Gastrocnemius medialis (tissue), 4 donors: Measurements from ENCODE around the gene PLXNA2. TPM values are rescaled to one million over a fixed set of nuclear protein-coding genes. Genes with fewer than 3 reads are reported as not detected.

Experiments used
- ATAC-seq, 2 donors: fragments of 150-250 bp; one replicate each; pipeline ENCODE4 v1.9.1; 2016
- DNase-seq, 2 donors: peaks; one replicate each; pipeline ENCODE4 v3.0.0-alpha.2; 2019
- H3K27ac ChIP-seq, 4 donors: fragments of 200-600 bp; sonication (generic); 1 replicate in 1 of 4; 2 replicates in 3 of 4; pipeline ENCODE4 v1.5.1; 2016 to 2018; ENCODE audit warnings: mild to moderate bottlenecking in 2 of 4, moderate library complexity in 1 of 4
- H3K27me3 ChIP-seq, 3 donors: fragments of 200-600 bp; sonication (generic) in 2 of 3; 1 replicate in 1 of 3; 2 replicates in 2 of 3; pipeline versions ENCODE4 v1.5.1 to v1.6.0; 2016 to 2019; ENCODE audit warnings: mild to moderate bottlenecking in 1 of 3, moderate library complexity in 1 of 3
- H3K36me3 ChIP-seq, 2 donors: fragments of 200-600 bp; sonication (generic) in 1 of 2; one replicate each; pipeline ENCODE4 v1.5.1; 2017 to 2018
- H3K4me1 ChIP-seq, 2 donors: fragments of 200-600 bp; sonication (generic) in 1 of 2; one replicate each; pipeline ENCODE4 v1.5.1; 2016 to 2017; ENCODE audit warnings: mild to moderate bottlenecking in 2 of 2
- H3K4me3 ChIP-seq, 4 donors: fragments of 200-600 bp; sonication (generic) in 3 of 4; 1 replicate in 1 of 4; 2 replicates in 3 of 4; pipeline ENCODE4 v1.5.1; 2016 to 2019; ENCODE audit warnings: mild to moderate bottlenecking in 2 of 4
- H3K9me3 ChIP-seq, 3 donors: fragments of 200-600 bp; sonication (generic) in 2 of 3; 1 replicate in 1 of 3; 2 replicates in 2 of 3; pipeline ENCODE4 v1.5.1; 2016 to 2019
- POLR2A ChIP-seq, 2 donors: fragments of 450-650 bp; IDR thresholded peaks; one replicate each; pipeline ENCODE4 v1.6.1; 2017; ENCODE audit warnings: antibody characterized with exemption in 2 of 2, mild to moderate bottlenecking in 2 of 2, moderate library complexity in 2 of 2
- in situ Hi-C, 4 donors: fragments of 200-750 bp; cut with MboI; loops; one replicate each; pipeline versions ENCODE4 v1.15.0 to v1.8.0; 2017; ENCODE audit warnings: low sequenced_read_pairs in 4 of 4
- intact Hi-C: fragments of 100-400 bp; cut with DNase I; formaldehyde crosslinking; loops from one replicate; pipeline ENCODE4 v1.15.1; 2023; ENCODE audit warnings: low total_unique reads
- total RNA-seq, 4 donors: library from RNA; depleted of rRNA; stranded (reverse); fragments of >200 nt; gene quantifications; one replicate each; pipeline versions ENCODE4 v1.1.0 to v1.2.3, GENCODE V29; 2016
- TF ChIP-seq, protein P1 (sequence below), 5 experiments: fragments of 450-650 bp in 3 of 5; fragments of 200-600 bp in 2 of 5; sonication (generic) in 2 of 5; IDR thresholded peaks in 4 of 5; conservative IDR thresholded peaks in 1 of 5; 1 replicate in 4 of 5; 2 replicates in 1 of 5; pipeline ENCODE4 v1.5.1; 2016 to 2019; ENCODE audit warnings: antibody characterized with exemption in 5 of 5, mild to moderate bottlenecking in 3 of 5, moderate library complexity in 3 of 5

Gene PLXNA2
- total RNA-seq, 4 donors from 2014 or later: 12.4 to 20.0 (median 16.2) TPM

DNA sequence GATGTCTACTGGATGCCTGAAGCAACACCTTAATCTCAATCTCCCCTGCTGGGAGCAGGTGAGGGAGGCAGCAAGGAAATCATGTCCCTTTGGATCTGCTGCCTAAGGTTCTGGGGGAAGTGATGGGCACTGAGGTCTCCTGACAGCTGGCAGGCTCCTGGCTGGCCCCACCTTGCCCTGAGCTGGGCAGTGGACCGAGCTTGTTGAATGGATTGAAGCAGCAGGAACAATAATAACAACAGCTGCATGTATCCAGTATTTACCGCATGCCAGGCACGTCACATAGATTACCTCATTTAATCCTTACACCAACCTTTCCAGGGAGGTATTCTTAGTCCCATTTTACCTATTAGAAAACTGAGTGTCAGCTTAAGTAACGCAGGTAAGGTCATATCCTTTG is 133.9 kb downstream of the PLXNA2 start:
- intact Hi-C loops (no loop called here), in situ Hi-C loops (no loop called here)
- DNase-seq: peak in 1 of 2 donors; percentile 59
- Histone ChIP-seq H3K27ac (peak overlapping the region in 2 of 4 donors; percentile 1 to 20), H3K4me3 (no peak overlapping the region), H3K27me3 (no peaks in the 10 kb centered on the region), H3K4me1 (peaks cover 30 to 37% of the 10 kb centered on the region in 2 donors), H3K36me3 (no peaks in the 10 kb centered on the region), H3K9me3 (no peaks in the 10 kb centered on the region)
- TF ChIP-seq, protein P1, sequence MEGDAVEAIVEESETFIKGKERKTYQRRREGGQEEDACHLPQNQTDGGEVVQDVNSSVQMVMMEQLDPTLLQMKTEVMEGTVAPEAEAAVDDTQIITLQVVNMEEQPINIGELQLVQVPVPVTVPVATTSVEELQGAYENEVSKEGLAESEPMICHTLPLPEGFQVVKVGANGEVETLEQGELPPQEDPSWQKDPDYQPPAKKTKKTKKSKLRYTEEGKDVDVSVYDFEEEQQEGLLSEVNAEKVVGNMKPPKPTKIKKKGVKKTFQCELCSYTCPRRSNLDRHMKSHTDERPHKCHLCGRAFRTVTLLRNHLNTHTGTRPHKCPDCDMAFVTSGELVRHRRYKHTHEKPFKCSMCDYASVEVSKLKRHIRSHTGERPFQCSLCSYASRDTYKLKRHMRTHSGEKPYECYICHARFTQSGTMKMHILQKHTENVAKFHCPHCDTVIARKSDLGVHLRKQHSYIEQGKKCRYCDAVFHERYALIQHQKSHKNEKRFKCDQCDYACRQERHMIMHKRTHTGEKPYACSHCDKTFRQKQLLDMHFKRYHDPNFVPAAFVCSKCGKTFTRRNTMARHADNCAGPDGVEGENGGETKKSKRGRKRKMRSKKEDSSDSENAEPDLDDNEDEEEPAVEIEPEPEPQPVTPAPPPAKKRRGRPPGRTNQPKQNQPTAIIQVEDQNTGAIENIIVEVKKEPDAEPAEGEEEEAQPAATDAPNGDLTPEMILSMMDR (IDR thresholded peaks at IDR 0.05 in 4 of 5, conservative IDR thresholded peaks at IDR 0.05 in 1 of 5): no peak
- TF ChIP-seq POLR2A (IDR thresholded peaks at IDR 0.05): no peak
- ATAC-seq: peak; percentile 5 to 15

DNA sequence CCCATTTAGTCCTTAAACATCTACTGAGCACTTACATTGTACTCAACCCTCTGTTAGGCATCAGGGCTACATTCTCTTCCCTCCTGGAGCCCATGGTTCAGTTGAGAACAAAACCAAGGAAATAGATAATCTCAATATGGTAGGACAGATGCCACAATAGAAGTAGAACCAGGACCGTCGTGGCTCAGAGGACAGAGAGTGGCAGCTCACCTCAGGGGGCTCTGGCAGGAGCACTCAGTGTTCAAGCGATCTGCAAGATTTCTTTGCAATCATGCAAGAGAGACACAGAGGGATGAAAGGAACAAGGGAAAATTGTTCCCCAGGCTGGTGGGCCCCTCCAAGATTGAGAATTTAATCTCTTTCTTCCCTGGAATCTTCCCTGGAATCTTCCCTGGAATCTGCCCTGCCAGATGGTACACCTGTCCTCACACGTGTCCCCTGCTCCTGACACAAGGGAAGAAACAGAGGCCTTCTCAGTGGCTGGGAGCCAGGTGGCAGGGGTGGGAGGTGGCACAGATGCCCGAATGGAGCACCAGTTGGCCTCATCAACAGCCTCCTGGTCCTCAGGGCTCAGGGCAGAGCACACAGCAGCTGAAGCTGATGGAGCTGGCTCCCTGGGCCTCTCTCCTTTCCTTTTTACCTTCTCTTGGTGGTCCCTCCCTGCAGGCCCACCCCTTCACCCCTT is 135.4 kb downstream of the PLXNA2 start:
- Histone ChIP-seq H3K4me1 (peaks cover 30 to 37% of the 10 kb centered on the region in 2 donors), H3K27me3 (no peaks in the 10 kb centered on the region), H3K4me3 (no peak overlapping the region), H3K9me3 (no peaks in the 10 kb centered on the region), H3K36me3 (no peaks in the 10 kb centered on the region), H3K27ac (peak overlapping the region; percentile 55 to 72 (median 68))
- no peak for TF ChIP-seq POLR2A (IDR thresholded peaks at IDR 0.05)
- TF ChIP-seq, protein P1 (IDR thresholded peaks at IDR 0.05 in 4 of 5, conservative IDR thresholded peaks at IDR 0.05 in 1 of 5): no peak
- DNase-seq (no peak), ATAC-seq (no peak)
- in situ Hi-C loops: no loop called here
- intact Hi-C loops: no loop called here

DNA sequence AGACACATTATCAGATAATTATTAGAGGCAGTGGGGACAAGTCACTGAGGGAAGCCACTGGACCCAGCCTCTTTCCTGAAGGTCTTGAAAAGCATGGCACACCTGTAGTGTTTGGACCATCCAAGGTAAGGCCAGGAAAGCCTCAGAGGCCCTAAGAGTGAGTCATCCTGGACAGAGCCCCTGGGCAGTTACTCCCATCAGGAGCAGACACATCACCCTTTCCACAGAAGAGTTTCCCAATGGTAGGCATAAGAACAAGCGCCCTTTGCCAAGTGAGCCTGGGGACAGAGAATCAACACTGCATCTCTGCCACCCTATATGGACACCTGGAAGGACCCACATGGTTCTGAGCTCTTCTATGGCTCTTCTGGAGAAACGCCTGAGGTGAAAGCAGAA is 136.0 kb downstream of the PLXNA2 start:
- in situ Hi-C loops: no loop called here
- peak; percentile 82 to 84 for ATAC-seq
- peak overlapping the region; percentile 55 to 72 (median 68) for H3K27ac ChIP-seq

DNA sequence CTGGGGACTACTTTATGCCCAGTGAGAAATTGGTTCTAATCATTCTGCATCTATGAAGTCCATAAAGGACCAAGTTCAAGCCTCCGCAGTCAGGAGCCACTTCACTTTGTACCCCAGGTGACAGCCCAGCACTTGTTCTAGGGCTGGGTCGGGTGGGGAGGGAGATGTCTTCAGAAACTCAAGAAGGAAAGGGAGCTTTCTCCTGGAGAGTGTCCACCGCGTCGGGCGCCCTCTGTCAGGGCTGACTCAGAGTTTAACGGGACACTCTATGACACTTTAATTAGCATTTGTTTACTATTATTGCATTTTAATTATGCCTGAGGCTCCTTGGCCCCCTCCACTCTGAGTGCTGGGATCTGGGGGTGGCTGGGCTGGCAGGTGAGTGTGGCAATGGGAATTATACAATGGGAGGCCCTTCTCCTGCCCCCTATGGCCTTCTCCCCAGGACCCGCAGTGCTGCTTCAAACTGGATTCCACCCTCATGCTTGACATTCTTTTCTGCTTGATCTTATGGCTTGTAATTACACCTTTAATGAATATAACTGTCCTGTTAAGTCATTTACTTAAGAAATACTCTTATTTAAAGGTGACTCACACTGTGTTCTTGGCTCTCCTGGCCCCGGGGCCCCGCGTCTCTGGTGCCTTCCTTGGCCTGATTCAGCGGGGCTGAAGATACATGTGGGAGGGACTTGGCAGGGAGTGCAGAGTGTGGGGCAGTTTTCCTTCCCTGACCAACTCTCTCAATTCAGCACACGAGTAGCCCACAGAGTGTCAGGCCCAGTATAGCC is 136.6 kb downstream of the PLXNA2 start:
- Histone ChIP-seq H3K4me3 (no peak overlapping the region), H3K27me3 (no peaks in the 10 kb centered on the region), H3K27ac (peak overlapping the region; percentile 55 to 72 (median 68)), H3K9me3 (no peaks in the 10 kb centered on the region), H3K36me3 (no peaks in the 10 kb centered on the region), H3K4me1 (peaks cover 30 to 37% of the 10 kb centered on the region in 2 donors)
- no peak for TF ChIP-seq POLR2A (IDR thresholded peaks at IDR 0.05)
- TF ChIP-seq, protein P1 (IDR thresholded peaks at IDR 0.05 in 4 of 5, conservative IDR thresholded peaks at IDR 0.05 in 1 of 5): no peak
- DNase-seq (peak; percentile 60 to 80), ATAC-seq (peak; percentile 70 to 76)
- intact Hi-C loops: no loop called here
- in situ Hi-C loops: no loop called here

More for the DNA sequence above, 136.0 kb downstream of the PLXNA2 start:
- H3K4me3 ChIP-seq: no peak overlapping the region
- intact Hi-C loops: no loop called here
- H3K36me3 ChIP-seq: no peaks in the 10 kb centered on the region
- H3K4me1 ChIP-seq: peaks cover 30 to 37% of the 10 kb centered on the region in 2 donors
- no peaks in the 10 kb centered on the region for H3K27me3 ChIP-seq
- peak; percentile 52 to 78 for DNase-seq
- TF ChIP-seq POLR2A (IDR thresholded peaks at IDR 0.05): no peak
- TF ChIP-seq, protein P1 (IDR thresholded peaks at IDR 0.05 in 4 of 5, conservative IDR thresholded peaks at IDR 0.05 in 1 of 5): no peak
- H3K9me3 ChIP-seq: no peaks in the 10 kb centered on the region
